ENCODE measurements around the gene TMEM62. TPM values are rescaled to one million over a fixed set of nuclear protein-coding genes. Genes with fewer than 3 reads are reported as not detected.

Gene TMEM62
- polyA plus RNA-seq, 2 of the 4 experiments (the other 2 are of a cell fraction), result 6.9 to 7.8 TPM

GRCh38 chr15:43125100-43125661, 8.2 kb upstream of the TMEM62 start:
- Histone ChIP-seq H3K4me2 (peak overlapping the region; percentile 30; the same call in 1 of the 3 replicates), H3K27ac (no peak overlapping the region), H3K4me1 (no peaks in the 10 kb centered on the region; the same call in 2 of the 3 replicates), H3K4me3 (no peak overlapping the region), H3K9me3 (no peaks in the 10 kb centered on the region)
- POLR2A ChIA-PET, result no interaction called here
- 43% methylated on average over 3 of the region's 3 CpGs for WGBS (ENCODE audit: missing lambda C conversion rate)
- DNase-seq (ENCODE audit: low read depth in 1 of 2, low spot score in 1 of 2), result no peak
- TF ChIP-seq USF2 (IDR thresholded peaks at IDR 0.05) (no peak), RFX5 (IDR thresholded peaks at IDR 0.05) (no peak), EHF (CRISPR knock-in tag; IDR thresholded peaks at IDR 0.05) (no peak), ZSCAN20 (CRISPR knock-in tag; IDR thresholded peaks at IDR 0.05) (no peak), GATA3 (IDR thresholded peaks at IDR 0.05; ENCODE audit: borderline replicate concordance) (no peak), HOXA7 (CRISPR knock-in tag; IDR thresholded peaks at IDR 0.05) (no peak), REST (IDR thresholded peaks at IDR 0.05) (no peak), MAZ (IDR thresholded peaks at IDR 0.05; ENCODE audit: borderline replicate concordance, low read depth, low read length) (no peak)
- FAIRE-seq, result no peak
- ATAC-seq, result no peak
- CTCF ChIA-PET, result no interaction called here

- ChIA-PET CTCF (no interaction called here), POLR2A (no interaction called here)
- H3K4me3 ChIP-seq, result no peak overlapping the region
- no peaks in the 10 kb centered on the region; the same call in 2 of the 3 replicates for H3K4me1 ChIP-seq
- 84% methylated on average over 6 of the region's 6 CpGs for WGBS (ENCODE audit: missing lambda C conversion rate)
- TF ChIP-seq REST (IDR thresholded peaks at IDR 0.05) (no peak), CEBPB (IDR thresholded peaks at IDR 0.05) (no peak), PBX3 (IDR thresholded peaks at IDR 0.05) (no peak), CBX8 (IDR thresholded peaks at IDR 0.05) (no peak), FOSL2 (IDR thresholded peaks at IDR 0.05) (no peak), FOSL2 (CRISPR knock-in tag; IDR thresholded peaks at IDR 0.05) (no peak), HOXB13 (CRISPR knock-in tag; IDR thresholded peaks at IDR 0.05; ENCODE audit: low read depth) (no peak), PHF8 (IDR thresholded peaks at IDR 0.05; ENCODE audit: borderline replicate concordance, low read depth) (no peak), RFX5 (IDR thresholded peaks at IDR 0.05) (no peak), ZSCAN20 (CRISPR knock-in tag; IDR thresholded peaks at IDR 0.05) (no peak), SREBF2 (IDR thresholded peaks at IDR 0.05) (no peak), FOXS1 (CRISPR knock-in tag; IDR thresholded peaks at IDR 0.05) (no peak), ATOH8 (CRISPR knock-in tag; IDR thresholded peaks at IDR 0.05; ENCODE audit: low read depth) (no peak), E2F6 (IDR thresholded peaks at IDR 0.05; ENCODE audit: borderline replicate concordance, low read depth) (no peak), MAX (IDR thresholded peaks at IDR 0.05) (no peak), HDAC2 (IDR thresholded peaks at IDR 0.05) (no peak)
- DNase-seq (ENCODE audit: low read depth in 1 of 2, low spot score in 1 of 2) (no peak), FAIRE-seq (no peak), ATAC-seq (no peak)
- no peak overlapping the region for H3K4me2 ChIP-seq
- H3K9me3 ChIP-seq, result no peaks in the 10 kb centered on the region
- H3K27ac ChIP-seq, result no peak overlapping the region
These were observed 7.0 kb upstream of the TMEM62 start for GRCh38 chr15:43126356-43126755.
